Measurements from ENCODE around the gene MUCL3. TPM values are rescaled to one million over a fixed set of nuclear protein-coding genes. Genes with fewer than 3 reads are reported as not detected.

MUCL3 gene
- total RNA-seq: not detected

DNA sequence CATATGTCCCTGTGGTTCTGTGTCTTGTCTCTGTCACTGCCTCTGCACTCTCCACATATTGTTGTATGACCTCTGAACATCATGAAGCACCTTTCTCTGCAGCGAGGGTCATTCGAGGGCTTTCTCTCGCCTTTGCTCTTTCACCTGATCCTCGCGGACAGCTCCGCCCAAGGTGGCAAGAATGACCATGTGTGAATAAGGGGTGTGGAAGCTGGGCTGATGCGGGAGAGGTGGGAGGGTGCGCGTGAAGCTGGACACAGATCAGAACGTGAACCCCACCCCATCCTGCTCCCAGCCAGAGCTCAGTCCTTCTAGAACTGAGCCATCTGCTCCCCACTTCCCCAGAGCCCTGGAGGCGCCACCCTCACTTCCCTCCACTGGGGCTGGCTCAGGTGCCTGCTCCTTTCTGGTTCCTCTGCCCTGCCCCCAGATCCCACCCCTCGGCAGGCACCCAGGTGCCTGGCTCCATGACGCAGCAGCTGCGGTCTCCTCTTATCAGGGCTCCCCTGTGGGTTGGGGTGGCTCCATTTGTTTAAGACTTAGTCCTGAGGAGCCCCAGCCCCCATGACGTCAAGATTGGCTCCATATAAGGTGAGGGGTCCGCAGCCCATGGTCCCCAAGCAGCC is at the start of gene MUCL3:
MUCL3 (plus strand) TSS at position 613 of the 626 bp plus-strand sequence. CDS start 27 bp downstream, outside the sequence.
- intact Hi-C loops (cut with micrococcal nuclease): loop anchor here (5.0 kb wide), 1 partner anchor 102 kb away; no protein-coding TSS in a partner anchor
- CTCF ChIA-PET: interaction anchor here (0.6 to 1.4 kb wide), 5 partner anchors 25 to 147 kb away, joined by 3 to 5 read pairs (median 3); no protein-coding TSS in a partner anchor
- Mint-ChIP-seq H3K4me1 (ENCODE audit: low read depth) (peaks cover 2% of the 10 kb centered on the region), H3K27me3 (ENCODE audit: low read depth) (peaks cover 35% of the 10 kb centered on the region), H3K9me3 (no peaks in the 10 kb centered on the region), H3K27ac (no peak within 1 kb of the TSS), H3K4me3 (no peak within 1 kb of the TSS), H3K36me3 (ENCODE audit: low read depth) (no peaks in the 10 kb centered on the region)
- DNase-seq: no peak

GRCh38 chr6:30891450-30891723 is 49.4 kb upstream of the MUCL3 start:
- DNase-seq: no peak
- peaks cover 6% of the 10 kb centered on the region for H3K4me1 Mint-ChIP-seq (ENCODE audit: low read depth)
- H3K9me3 Mint-ChIP-seq: no peaks in the 10 kb centered on the region
- intact Hi-C loops (cut with micrococcal nuclease): no loop called here
- no peak overlapping the region for H3K27ac Mint-ChIP-seq
- peaks cover 5% of the 10 kb centered on the region for H3K36me3 Mint-ChIP-seq (ENCODE audit: low read depth)
- H3K4me3 Mint-ChIP-seq: no peak overlapping the region
- CTCF ChIA-PET: no interaction called here
- H3K27me3 Mint-ChIP-seq (ENCODE audit: low read depth): no peaks in the 10 kb centered on the region

GRCh38 chr6:30891816-30892538 is 48.8 kb upstream of the MUCL3 start:
- no peak for DNase-seq
- Mint-ChIP-seq H3K27me3 (ENCODE audit: low read depth) (no peaks in the 10 kb centered on the region), H3K27ac (no peak overlapping the region), H3K4me1 (ENCODE audit: low read depth) (no peaks in the 10 kb centered on the region), H3K4me3 (no peak overlapping the region), H3K9me3 (no peaks in the 10 kb centered on the region), H3K36me3 (ENCODE audit: low read depth) (peaks cover 5% of the 10 kb centered on the region)
- intact Hi-C loops (cut with micrococcal nuclease): no loop called here
- CTCF ChIA-PET: no interaction called here

GRCh38 chr6:30893001-30893591 is 47.7 kb upstream of the MUCL3 start:
- CTCF ChIA-PET: no interaction called here
- DNase-seq: no peak
- Mint-ChIP-seq H3K27me3 (ENCODE audit: low read depth) (no peaks in the 10 kb centered on the region), H3K36me3 (ENCODE audit: low read depth) (peaks cover 5% of the 10 kb centered on the region), H3K9me3 (no peaks in the 10 kb centered on the region), H3K4me1 (ENCODE audit: low read depth) (no peaks in the 10 kb centered on the region), H3K4me3 (no peak overlapping the region), H3K27ac (no peak overlapping the region)
- intact Hi-C loops (cut with micrococcal nuclease): no loop called here

DNA sequence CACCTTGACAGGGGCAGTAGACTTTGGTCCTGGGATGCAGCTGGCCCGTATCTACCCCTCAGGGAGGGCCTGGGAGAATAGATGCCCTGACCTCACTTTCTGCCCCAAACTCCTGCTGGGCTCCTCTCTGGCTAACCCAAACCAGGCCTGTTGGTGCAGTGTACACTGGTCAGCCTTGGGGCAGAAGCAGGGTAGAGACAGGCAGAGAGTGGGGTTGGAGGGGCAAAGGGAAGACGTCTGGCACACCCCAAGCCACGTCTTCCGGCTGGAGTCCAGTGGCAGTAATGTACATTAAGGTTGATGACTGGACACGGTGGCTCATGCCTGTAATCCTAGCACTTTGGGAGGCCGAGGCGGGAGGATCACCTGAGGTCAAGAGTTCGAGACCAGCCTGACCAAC is 47.1 kb upstream of the MUCL3 start:
- DNase-seq: no peak
- Mint-ChIP-seq H3K36me3 (ENCODE audit: low read depth) (peaks cover 8% of the 10 kb centered on the region), H3K4me3 (no peak overlapping the region), H3K27me3 (ENCODE audit: low read depth) (no peaks in the 10 kb centered on the region), H3K9me3 (no peaks in the 10 kb centered on the region), H3K4me1 (ENCODE audit: low read depth) (no peaks in the 10 kb centered on the region), H3K27ac (no peak overlapping the region)
- intact Hi-C loops (cut with micrococcal nuclease): no loop called here
- CTCF ChIA-PET: no interaction called here

GRCh38 chr6:30894381-30894780 is 46.4 kb upstream of the MUCL3 start:
- no peak overlapping the region for H3K4me3 Mint-ChIP-seq
- H3K9me3 Mint-ChIP-seq: no peaks in the 10 kb centered on the region
- H3K27ac Mint-ChIP-seq: no peak overlapping the region
- H3K4me1 Mint-ChIP-seq (ENCODE audit: low read depth): no peaks in the 10 kb centered on the region
- peaks cover 8% of the 10 kb centered on the region for H3K36me3 Mint-ChIP-seq (ENCODE audit: low read depth)
- CTCF ChIA-PET: no interaction called here
- DNase-seq: no peak
- intact Hi-C loops (cut with micrococcal nuclease): no loop called here
- no peaks in the 10 kb centered on the region for H3K27me3 Mint-ChIP-seq (ENCODE audit: low read depth)

DNA sequence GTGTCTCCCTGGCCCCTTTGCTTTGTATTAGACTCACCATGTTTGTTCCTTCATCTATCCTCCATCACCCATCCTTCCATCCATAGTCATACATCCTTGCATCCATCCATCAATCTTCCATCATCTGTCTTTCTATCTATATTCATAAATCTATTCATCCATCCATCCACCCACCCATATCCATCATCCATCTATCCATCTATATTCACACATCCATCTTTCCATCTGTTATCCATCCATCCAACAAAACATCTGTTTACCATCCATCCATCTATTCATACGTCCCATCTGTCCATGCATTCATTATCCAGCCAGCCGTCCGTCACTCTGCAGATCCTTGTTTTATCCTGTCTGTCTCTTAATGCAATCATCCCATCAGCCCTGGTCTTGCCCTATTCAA is 45.8 kb upstream of the MUCL3 start:
- Mint-ChIP-seq H3K27me3 (ENCODE audit: low read depth) (no peaks in the 10 kb centered on the region), H3K9me3 (no peaks in the 10 kb centered on the region), H3K36me3 (ENCODE audit: low read depth) (peaks cover 6% of the 10 kb centered on the region), H3K4me3 (no peak overlapping the region), H3K27ac (no peak overlapping the region), H3K4me1 (ENCODE audit: low read depth) (no peaks in the 10 kb centered on the region)
- intact Hi-C loops (cut with micrococcal nuclease): no loop called here
- no peak for DNase-seq
- CTCF ChIA-PET: interaction anchor here (1.4 kb wide), 1 partner anchor 192 kb away, joined by 4 read pairs; no protein-coding TSS in a partner anchor

DNA sequence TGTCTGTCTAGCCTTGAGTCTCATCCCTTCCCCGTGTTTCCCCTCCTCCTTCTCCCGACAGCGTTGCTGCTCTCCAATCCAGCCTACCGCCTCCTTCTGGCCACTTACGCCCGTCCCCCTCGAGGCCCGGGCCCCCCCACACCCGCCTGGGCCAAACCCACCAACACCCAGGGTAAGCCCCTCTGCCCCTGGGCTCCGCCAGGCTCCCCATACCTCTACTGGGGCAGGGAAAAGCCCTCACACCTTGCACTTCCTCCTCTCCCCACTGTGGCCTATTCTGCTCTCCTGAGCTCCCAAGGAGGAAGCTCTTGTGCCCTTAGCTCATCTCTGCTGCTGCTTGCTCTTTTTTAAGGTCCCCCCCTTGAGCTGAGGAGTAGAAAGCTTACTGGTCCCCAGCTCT is 45.4 kb upstream of the MUCL3 start:
- peaks cover 4% of the 10 kb centered on the region for H3K36me3 Mint-ChIP-seq (ENCODE audit: low read depth)
- no peak overlapping the region for H3K27ac Mint-ChIP-seq
- peaks cover 3% of the 10 kb centered on the region for H3K4me1 Mint-ChIP-seq (ENCODE audit: low read depth)
- no peaks in the 10 kb centered on the region for H3K27me3 Mint-ChIP-seq (ENCODE audit: low read depth)
- H3K4me3 Mint-ChIP-seq: no peak overlapping the region
- CTCF ChIA-PET: interaction anchor here (1.4 kb wide), 1 partner anchor 192 kb away, joined by 4 read pairs; no protein-coding TSS in a partner anchor
- no peak for DNase-seq
- H3K9me3 Mint-ChIP-seq: no peaks in the 10 kb centered on the region
- intact Hi-C loops (cut with micrococcal nuclease): no loop called here

DNA sequence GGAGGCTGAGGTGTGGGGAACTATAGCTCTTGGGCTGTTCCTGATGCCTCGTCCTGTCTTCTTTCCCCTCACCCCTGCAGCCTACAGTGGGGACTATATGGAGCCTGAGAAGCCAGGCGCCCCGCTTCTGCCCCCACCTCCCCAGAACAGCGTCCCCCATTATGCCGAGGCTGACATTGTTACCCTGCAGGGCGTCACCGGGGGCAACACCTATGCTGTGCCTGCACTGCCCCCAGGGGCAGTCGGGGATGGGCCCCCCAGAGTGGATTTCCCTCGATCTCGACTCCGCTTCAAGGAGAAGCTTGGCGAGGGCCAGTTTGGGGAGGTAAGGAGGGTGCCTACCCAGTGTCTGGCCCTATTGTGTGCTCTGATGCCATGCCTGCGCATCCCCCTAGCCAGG is 44.2 kb upstream of the MUCL3 start:
- Mint-ChIP-seq H3K9me3 (no peaks in the 10 kb centered on the region), H3K36me3 (ENCODE audit: low read depth) (peaks cover 4% of the 10 kb centered on the region), H3K27me3 (ENCODE audit: low read depth) (no peaks in the 10 kb centered on the region), H3K4me1 (ENCODE audit: low read depth) (peaks cover 11% of the 10 kb centered on the region), H3K27ac (no peak overlapping the region), H3K4me3 (no peak overlapping the region)
- intact Hi-C loops (cut with micrococcal nuclease): no loop called here
- CTCF ChIA-PET: interaction anchor here (1.4 kb wide), 1 partner anchor 191 kb away, joined by 4 read pairs; no protein-coding TSS in a partner anchor
- DNase-seq: no peak

DNA sequence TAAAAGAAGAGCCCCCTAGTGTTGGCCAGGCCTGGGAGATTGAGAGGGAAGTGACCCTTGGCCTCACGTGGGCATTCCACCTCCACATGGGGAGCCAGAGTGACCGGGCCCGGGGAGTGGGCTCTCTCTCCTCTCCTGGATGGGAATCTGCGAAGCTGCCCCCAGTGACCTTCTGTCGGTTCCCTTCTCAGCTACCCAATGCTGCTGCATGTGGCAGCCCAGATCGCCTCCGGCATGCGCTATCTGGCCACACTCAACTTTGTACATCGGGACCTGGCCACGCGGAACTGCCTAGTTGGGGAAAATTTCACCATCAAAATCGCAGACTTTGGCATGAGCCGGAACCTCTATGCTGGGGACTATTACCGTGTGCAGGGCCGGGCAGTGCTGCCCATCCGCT is 42.9 kb upstream of the MUCL3 start:
- CTCF ChIA-PET: interaction anchor here (0.7 kb wide), 1 partner anchor 18 kb away, joined by 3 read pairs; no protein-coding TSS in a partner anchor
- DNase-seq: no peak
- no peaks in the 10 kb centered on the region for H3K9me3 Mint-ChIP-seq
- intact Hi-C loops (cut with micrococcal nuclease): no loop called here
- H3K4me1 Mint-ChIP-seq (ENCODE audit: low read depth): peaks cover 11% of the 10 kb centered on the region
- peaks cover 4% of the 10 kb centered on the region for H3K36me3 Mint-ChIP-seq (ENCODE audit: low read depth)
- no peak overlapping the region for H3K4me3 Mint-ChIP-seq
- H3K27ac Mint-ChIP-seq: no peak overlapping the region
- H3K27me3 Mint-ChIP-seq (ENCODE audit: low read depth): no peaks in the 10 kb centered on the region

- no peaks in the 10 kb centered on the region for H3K9me3 Mint-ChIP-seq
- CTCF ChIA-PET: interaction anchor here (0.8 kb wide), 1 partner anchor 70 kb away, joined by 4 read pairs; no protein-coding TSS in a partner anchor
- no peak overlapping the region for H3K27ac Mint-ChIP-seq
- H3K4me1 Mint-ChIP-seq (ENCODE audit: low read depth): peaks cover 11% of the 10 kb centered on the region
- intact Hi-C loops (cut with micrococcal nuclease): no loop called here
- no peak overlapping the region for H3K4me3 Mint-ChIP-seq
- peaks cover 4% of the 10 kb centered on the region for H3K36me3 Mint-ChIP-seq (ENCODE audit: low read depth)
- H3K27me3 Mint-ChIP-seq (ENCODE audit: low read depth): no peaks in the 10 kb centered on the region
- DNase-seq: no peak
These were observed 41.9 kb upstream of the MUCL3 start for GRCh38 chr6:30898750-30899360.

DNA sequence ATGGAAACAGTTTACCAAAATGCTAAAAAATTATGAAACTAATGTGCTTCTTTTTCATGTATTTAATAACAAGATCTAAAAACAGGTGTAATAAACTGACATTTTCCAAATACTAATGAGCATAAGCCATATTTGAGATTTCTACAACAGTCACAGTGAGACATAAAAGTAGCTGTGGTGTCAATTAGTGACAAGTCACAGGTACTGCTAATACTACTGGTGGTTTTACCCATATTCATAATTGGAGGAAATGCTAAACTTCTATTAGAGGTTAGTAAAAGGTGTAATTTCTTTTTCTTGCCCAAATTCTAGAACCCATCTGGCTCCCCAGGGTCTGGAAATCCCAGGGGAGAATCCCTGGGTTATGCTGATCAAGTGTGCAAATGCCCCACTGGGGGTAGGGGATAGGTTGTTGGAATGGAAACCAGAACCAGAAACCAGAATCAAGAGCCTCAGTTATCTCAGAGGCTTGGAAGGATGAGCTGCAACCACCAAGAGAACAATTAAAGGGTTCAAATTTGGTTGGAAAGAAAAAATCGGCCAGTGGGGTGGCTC is 39.8 kb upstream of the MUCL3 start:
- peaks cover 11% of the 10 kb centered on the region for H3K4me1 Mint-ChIP-seq (ENCODE audit: low read depth)
- H3K27me3 Mint-ChIP-seq (ENCODE audit: low read depth): no peaks in the 10 kb centered on the region
- DNase-seq: peak; percentile 50
- no peak overlapping the region for H3K4me3 Mint-ChIP-seq
- H3K9me3 Mint-ChIP-seq: no peaks in the 10 kb centered on the region
- H3K36me3 Mint-ChIP-seq (ENCODE audit: low read depth): peaks cover 4% of the 10 kb centered on the region
- CTCF ChIA-PET: interaction anchor here (0.7 kb wide), 1 partner anchor 451 kb away, joined by 3 read pairs; no protein-coding TSS in a partner anchor
- H3K27ac Mint-ChIP-seq: no peak overlapping the region
- intact Hi-C loops (cut with micrococcal nuclease): no loop called here
